ENCODE data around the gene DVL1. TPM values are rescaled to one million over a fixed set of nuclear protein-coding genes. Genes with fewer than 3 reads are reported as not detected.

DVL1 gene
- total RNA-seq, 3 donors from 2014 or later (not counting 1 experiment from before 2014, with no cell fraction given), result 33.8 to 41.9 (median 35.6) TPM

DNA sequence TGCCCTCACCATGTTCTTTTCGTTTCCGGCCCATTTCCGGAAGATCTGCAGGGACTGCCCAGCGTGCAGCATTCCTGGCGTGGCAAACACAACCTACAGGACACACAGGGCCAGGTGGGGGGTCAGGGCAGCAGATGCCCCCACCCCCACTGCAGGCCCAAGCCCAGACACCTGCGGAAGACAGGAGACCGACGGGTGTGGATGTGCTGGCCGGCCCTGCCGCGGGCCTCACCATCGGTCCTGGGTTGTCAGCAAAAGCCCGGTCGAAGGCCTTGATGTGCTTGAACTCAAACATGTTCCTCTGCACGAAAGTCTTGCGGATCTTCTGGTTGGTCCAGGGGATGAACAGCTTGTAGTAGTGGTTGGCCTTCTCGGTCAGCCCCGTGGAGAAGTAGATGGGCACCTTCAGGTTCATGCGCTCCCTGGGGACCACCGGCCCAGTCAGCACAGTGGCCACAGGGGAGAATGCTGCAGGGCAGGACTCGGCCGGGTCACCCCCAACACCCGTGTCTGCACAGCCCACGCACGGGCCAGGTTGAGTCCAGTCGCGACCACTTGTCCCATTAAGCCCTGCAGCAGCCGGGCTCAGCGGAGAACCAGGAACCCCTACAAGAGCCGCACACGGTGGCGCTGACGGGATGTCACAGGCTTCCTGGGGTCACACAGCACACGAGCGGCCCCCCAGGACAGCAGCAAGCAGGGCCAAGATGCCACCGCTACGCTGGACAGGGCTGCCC lies 35.5 kb downstream of the DVL1 start:
- H3K36me3 Mint-ChIP-seq, result no peaks in the 10 kb centered on the region
- Histone ChIP-seq H3K36me3 (ENCODE audit: control insufficient read depth, insufficient read depth, low read length) (peaks cover 34% of the 10 kb centered on the region), H3K27ac (ENCODE audit: low read length) (no peak overlapping the region), H3K4me1 (ENCODE audit: control insufficient read depth, insufficient read depth, low read length) (peaks cover 15% of the 10 kb centered on the region), H3K9me3 (ENCODE audit: control insufficient read depth, insufficient read depth, low read length) (no peaks in the 10 kb centered on the region), H3K4me3 (ENCODE audit: low read length) (no peak overlapping the region), H3K27me3 (ENCODE audit: control insufficient read depth, insufficient read depth, low read length) (no peaks in the 10 kb centered on the region)
- WGBS (ENCODE audit: insufficient coverage), result 97% methylated on average over 37 of the region's 37 CpGs
- no peak overlapping the region for H3K4me3 Mint-ChIP-seq
- H3K9me3 Mint-ChIP-seq, result no peaks in the 10 kb centered on the region
- no peaks in the 10 kb centered on the region for H3K27me3 Mint-ChIP-seq (ENCODE audit: low read depth in 2 of 2)
- ATAC-seq (no peak), DNase-seq (no peak)
- intact Hi-C loops (cut with micrococcal nuclease), result no loop called here
- peaks cover 0 to 17% of the 10 kb centered on the region in 2 donors for H3K4me1 Mint-ChIP-seq
- no peak overlapping the region for H3K27ac Mint-ChIP-seq
- TF ChIP-seq CTCF (IDR thresholded peaks at IDR 0.05), result no peak

DNA sequence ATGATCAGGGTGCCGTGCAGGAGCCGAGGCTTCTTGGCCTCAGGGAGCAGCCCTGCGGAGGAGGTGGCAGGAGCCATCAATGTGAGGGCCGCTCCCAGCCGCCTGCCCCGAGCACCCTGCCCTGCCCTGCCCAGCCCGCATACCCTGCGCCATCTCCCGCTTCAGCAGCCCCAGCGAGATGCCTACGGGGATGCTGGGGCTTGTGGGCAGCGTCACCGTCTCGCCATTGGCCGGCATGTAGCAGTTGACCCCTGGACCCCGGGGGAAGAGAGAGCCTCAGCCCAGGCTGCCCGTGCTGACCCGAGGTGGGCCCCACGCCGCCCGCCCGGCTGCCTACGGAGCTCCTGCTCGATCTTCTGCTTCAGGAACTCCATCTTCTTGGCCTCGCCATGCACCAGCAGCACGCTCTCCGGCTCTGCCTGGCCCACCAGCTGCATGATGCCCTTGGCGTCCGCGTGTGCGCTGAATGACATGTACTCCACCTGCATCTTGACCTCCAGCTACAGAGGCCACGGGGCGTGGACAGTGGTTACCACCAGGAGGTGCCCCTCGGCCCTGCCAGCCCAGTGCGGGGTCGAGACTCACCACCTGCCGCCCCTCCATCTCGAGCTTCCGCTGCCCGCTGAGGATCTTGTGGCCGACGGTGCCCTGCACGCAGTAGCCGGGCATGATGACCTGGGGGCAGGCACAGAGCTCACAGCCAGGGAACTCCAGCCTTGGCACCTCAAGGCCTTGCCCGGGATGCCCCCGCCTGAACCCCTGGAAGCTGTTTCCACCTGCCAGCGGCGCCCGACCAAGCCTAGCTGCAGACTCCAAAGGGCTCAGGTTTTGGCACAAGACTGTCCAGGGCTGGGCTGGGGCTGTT lies 36.5 kb downstream of the DVL1 start:
- TF ChIP-seq CTCF (IDR thresholded peaks at IDR 0.05), result no peak
- DNase-seq (no peak), ATAC-seq (no peak)
- WGBS (ENCODE audit: insufficient coverage), result 97% methylated on average over 49 of the region's 49 CpGs
- Mint-ChIP-seq H3K27me3 (ENCODE audit: low read depth in 2 of 2) (no peaks in the 10 kb centered on the region), H3K27ac (no peak overlapping the region), H3K9me3 (no peaks in the 10 kb centered on the region), H3K4me1 (peaks cover 0 to 17% of the 10 kb centered on the region in 2 donors), H3K36me3 (no peaks in the 10 kb centered on the region), H3K4me3 (peak overlapping the region; percentile 28)
- intact Hi-C loops (cut with micrococcal nuclease), result no loop called here
- H3K9me3 ChIP-seq (ENCODE audit: control insufficient read depth, insufficient read depth, low read length), result no peaks in the 10 kb centered on the region
- H3K27ac ChIP-seq (ENCODE audit: low read length), result no peak overlapping the region
- H3K36me3 ChIP-seq (ENCODE audit: control insufficient read depth, insufficient read depth, low read length), result peaks cover 33% of the 10 kb centered on the region
- H3K4me3 ChIP-seq (ENCODE audit: low read length), result no peak overlapping the region
- H3K27me3 ChIP-seq (ENCODE audit: control insufficient read depth, insufficient read depth, low read length), result no peaks in the 10 kb centered on the region
- peaks cover 15% of the 10 kb centered on the region for H3K4me1 ChIP-seq (ENCODE audit: control insufficient read depth, insufficient read depth, low read length)

DNA sequence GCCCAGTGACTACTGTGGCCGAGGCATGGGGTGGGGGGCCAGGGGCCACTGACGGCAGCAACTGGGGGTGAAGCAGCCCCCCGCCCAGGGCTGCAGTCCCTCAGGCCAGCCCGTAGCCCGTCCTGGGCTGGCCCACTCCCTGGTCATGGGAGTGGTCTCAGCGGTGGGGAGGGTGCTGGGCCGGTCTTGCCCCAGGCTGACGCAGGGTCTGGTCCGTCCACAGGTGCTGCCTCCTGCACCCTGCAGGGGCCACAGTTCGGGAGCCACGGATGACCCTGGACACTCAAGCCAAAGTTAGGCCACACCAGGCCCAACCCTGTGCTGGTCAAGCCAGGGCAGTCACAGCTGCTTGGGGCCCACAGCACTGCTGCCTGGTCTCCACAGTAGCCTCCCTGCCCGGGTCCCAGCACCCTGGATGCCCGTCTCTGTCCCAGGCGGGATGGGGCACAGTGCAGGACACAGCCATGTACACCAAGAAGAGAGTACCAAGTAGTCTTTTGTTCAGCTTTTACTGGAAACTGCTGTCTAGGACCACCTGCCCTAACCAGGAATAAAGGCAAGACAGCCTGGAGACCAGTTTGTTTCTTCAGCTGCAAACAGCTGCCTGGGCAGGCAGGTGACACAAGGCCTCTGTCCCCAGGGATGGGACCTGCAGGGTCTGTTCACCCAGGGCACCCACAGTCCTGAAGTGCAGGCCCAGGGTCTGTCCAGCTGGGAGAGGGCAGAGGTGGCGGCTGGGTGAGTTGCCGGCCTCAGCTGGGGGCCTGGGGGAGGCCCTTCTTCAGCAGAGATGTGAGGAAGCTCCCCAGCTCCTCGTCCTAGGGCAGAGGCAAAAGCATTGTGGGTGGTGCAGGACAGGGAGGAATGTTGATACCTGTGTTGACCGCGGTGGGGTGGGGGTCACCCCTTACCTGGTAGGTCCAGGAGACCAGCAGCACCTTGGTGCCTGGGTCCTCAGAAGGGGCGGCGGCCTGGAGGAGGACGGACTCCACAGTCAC lies 37.8 kb downstream of the DVL1 start:
- H3K4me1 ChIP-seq (ENCODE audit: control insufficient read depth, insufficient read depth, low read length), result peaks cover 24% of the 10 kb centered on the region
- ATAC-seq, result no peak
- no peaks in the 10 kb centered on the region for H3K27me3 ChIP-seq (ENCODE audit: control insufficient read depth, insufficient read depth, low read length)
- H3K9me3 ChIP-seq (ENCODE audit: control insufficient read depth, insufficient read depth, low read length), result no peaks in the 10 kb centered on the region
- no peaks in the 10 kb centered on the region for H3K27me3 Mint-ChIP-seq (ENCODE audit: low read depth in 2 of 2)
- H3K9me3 Mint-ChIP-seq, result no peaks in the 10 kb centered on the region
- H3K4me1 Mint-ChIP-seq, result peaks cover 6 to 27% of the 10 kb centered on the region in 2 donors
- no peak for TF ChIP-seq CTCF (IDR thresholded peaks at IDR 0.05)
- H3K36me3 ChIP-seq (ENCODE audit: control insufficient read depth, insufficient read depth, low read length), result peaks cover 33% of the 10 kb centered on the region
- no peak overlapping the region for H3K27ac ChIP-seq (ENCODE audit: low read length)
- 95% methylated on average over 22 of the region's 22 CpGs for WGBS (ENCODE audit: insufficient coverage)
- no peak overlapping the region for H3K4me3 Mint-ChIP-seq
- H3K36me3 Mint-ChIP-seq, result no peaks in the 10 kb centered on the region
- no peak for DNase-seq
- H3K4me3 ChIP-seq (ENCODE audit: low read length), result no peak overlapping the region
- no peak overlapping the region for H3K27ac Mint-ChIP-seq
- intact Hi-C loops (cut with micrococcal nuclease), result no loop called here

Data from natural killer cell (primary cell).